Panc1 (cell line): ENCODE measurements around the gene GOLGA8K.
"Not testable (repeated sequence)": the region's sequence is repeated elsewhere in the genome, so short reads cannot be mapped to it uniquely, and the experiment has no call there.

Experiments used
- POLR2AphosphoS5 ChIP-seq: IDR thresholded peaks from 2 replicates; pipeline ENCODE4 v1.6.1; 2012; ENCODE audit warnings: mild to moderate bottlenecking, low read depth, low read length, moderate library complexity
- TCF7L2 ChIP-seq: IDR thresholded peaks from 2 replicates; pipeline ENCODE4 v1.6.1; 2011; ENCODE audit warnings: mild to moderate bottlenecking, low read depth, low read length, inconsistent platforms
- TF ChIP-seq, protein P1 (sequence below): fragments of 450-650 bp; IDR thresholded peaks from 2 replicates; pipeline ENCODE4 v1.5.1; 2017; ENCODE audit warnings: mild to moderate bottlenecking
- TF ChIP-seq, protein P2 (sequence below), 2 experiments: IDR thresholded peaks; 2 replicates each; pipeline ENCODE4 v1.6.1; 2011 to 2012; ENCODE audit warnings: low read depth in 2 of 2, control low read depth in 1 of 2, low read length in 1 of 2, mild to moderate bottlenecking in 1 of 2, moderate library complexity in 1 of 2; ENCODE audit not compliant: insufficient read depth in 1 of 2

DNA sequence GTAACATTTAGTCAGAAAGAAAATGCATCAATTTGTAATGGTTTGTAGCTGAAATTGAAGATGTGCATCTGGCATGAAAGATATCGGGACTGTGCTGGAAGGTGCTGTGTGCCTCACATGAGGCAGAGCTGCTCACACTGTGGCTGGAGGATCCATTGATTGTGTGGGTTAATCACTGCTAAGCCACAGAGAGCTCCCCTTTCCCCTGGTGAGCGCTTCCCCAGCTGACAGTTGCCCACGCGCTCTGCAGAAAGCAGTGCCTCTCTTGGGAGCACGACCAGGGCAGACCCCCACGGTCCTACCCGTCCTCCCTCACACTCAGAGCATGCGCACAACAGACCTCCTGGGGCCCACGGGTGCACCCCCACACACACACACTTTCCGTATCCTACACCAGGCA lies 37.1 kb downstream of the GOLGA8K start:
- TF ChIP-seq, protein P1, sequence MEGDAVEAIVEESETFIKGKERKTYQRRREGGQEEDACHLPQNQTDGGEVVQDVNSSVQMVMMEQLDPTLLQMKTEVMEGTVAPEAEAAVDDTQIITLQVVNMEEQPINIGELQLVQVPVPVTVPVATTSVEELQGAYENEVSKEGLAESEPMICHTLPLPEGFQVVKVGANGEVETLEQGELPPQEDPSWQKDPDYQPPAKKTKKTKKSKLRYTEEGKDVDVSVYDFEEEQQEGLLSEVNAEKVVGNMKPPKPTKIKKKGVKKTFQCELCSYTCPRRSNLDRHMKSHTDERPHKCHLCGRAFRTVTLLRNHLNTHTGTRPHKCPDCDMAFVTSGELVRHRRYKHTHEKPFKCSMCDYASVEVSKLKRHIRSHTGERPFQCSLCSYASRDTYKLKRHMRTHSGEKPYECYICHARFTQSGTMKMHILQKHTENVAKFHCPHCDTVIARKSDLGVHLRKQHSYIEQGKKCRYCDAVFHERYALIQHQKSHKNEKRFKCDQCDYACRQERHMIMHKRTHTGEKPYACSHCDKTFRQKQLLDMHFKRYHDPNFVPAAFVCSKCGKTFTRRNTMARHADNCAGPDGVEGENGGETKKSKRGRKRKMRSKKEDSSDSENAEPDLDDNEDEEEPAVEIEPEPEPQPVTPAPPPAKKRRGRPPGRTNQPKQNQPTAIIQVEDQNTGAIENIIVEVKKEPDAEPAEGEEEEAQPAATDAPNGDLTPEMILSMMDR: not testable (repeated sequence)
- TF ChIP-seq, protein P2, sequence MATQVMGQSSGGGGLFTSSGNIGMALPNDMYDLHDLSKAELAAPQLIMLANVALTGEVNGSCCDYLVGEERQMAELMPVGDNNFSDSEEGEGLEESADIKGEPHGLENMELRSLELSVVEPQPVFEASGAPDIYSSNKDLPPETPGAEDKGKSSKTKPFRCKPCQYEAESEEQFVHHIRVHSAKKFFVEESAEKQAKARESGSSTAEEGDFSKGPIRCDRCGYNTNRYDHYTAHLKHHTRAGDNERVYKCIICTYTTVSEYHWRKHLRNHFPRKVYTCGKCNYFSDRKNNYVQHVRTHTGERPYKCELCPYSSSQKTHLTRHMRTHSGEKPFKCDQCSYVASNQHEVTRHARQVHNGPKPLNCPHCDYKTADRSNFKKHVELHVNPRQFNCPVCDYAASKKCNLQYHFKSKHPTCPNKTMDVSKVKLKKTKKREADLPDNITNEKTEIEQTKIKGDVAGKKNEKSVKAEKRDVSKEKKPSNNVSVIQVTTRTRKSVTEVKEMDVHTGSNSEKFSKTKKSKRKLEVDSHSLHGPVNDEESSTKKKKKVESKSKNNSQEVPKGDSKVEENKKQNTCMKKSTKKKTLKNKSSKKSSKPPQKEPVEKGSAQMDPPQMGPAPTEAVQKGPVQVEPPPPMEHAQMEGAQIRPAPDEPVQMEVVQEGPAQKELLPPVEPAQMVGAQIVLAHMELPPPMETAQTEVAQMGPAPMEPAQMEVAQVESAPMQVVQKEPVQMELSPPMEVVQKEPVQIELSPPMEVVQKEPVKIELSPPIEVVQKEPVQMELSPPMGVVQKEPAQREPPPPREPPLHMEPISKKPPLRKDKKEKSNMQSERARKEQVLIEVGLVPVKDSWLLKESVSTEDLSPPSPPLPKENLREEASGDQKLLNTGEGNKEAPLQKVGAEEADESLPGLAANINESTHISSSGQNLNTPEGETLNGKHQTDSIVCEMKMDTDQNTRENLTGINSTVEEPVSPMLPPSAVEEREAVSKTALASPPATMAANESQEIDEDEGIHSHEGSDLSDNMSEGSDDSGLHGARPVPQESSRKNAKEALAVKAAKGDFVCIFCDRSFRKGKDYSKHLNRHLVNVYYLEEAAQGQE (IDR thresholded peaks at IDR 0.05; ENCODE audit: insufficient read depth in 1 of 2, low read depth in 2 of 2, low read length in 1 of 2): not testable (repeated sequence)
- TF ChIP-seq POLR2AphosphoS5, TCF7L2: not testable (repeated sequence)
